Activated T-cell treated with anti-CD3 and anti-CD28 coated beads, Interleukin-2, amount 50 U/mL, for 72 hours (primary cell): ENCODE data around the gene KLHDC3. TPM values are rescaled to one million over a fixed set of nuclear protein-coding genes. Genes with fewer than 3 reads are reported as not detected.

Experiments
- ATAC-seq, 2 donors: fragments of 150-1000 bp; cut with Tn5 transposase; replicated peaks in 1 of 2; 2 replicates each; pipeline ENCODE4 v1.10.0; 2021; ENCODE audit warnings: moderate library complexity in 2 of 2, mild to moderate bottlenecking in 1 of 2
- DNase-seq, 2 donors: peaks; one replicate each; pipeline ENCODE4 v3.0.0; 2021 to 2022; ENCODE audit warnings: mixed read lengths in 1 of 2
- H3K27ac Mint-ChIP-seq: one replicate; pipeline ENCODE4 v1.8.0; 2022; ENCODE audit warnings: mild to moderate bottlenecking, moderate library complexity, mixed read lengths
- H3K27me3 Mint-ChIP-seq: one replicate; pipeline ENCODE4 v1.8.0; 2022; ENCODE audit warnings: low read depth, mixed read lengths
- H3K36me3 Mint-ChIP-seq, 2 donors: one replicate each; pipeline ENCODE4 v1.8.0; 2022; ENCODE audit warnings: mixed read lengths in 2 of 2, mild to moderate bottlenecking in 1 of 2; ENCODE audit not compliant: insufficient read depth in 2 of 2
- H3K4me1 Mint-ChIP-seq: one replicate; pipeline ENCODE4 v1.8.0; 2022; ENCODE audit warnings: low read depth, mixed read lengths
- H3K4me3 Mint-ChIP-seq, 2 donors: one replicate each; pipeline ENCODE4 v1.8.0; 2022; ENCODE audit warnings: mild to moderate bottlenecking in 2 of 2, mixed read lengths in 2 of 2, moderate library complexity in 2 of 2
- H3K9me3 Mint-ChIP-seq, 2 donors: one replicate each; pipeline ENCODE4 v1.8.0; 2022; ENCODE audit warnings: mixed read lengths in 2 of 2
- total RNA-seq, 2 donors: library from RNA; stranded (reverse); gene quantifications; one replicate each; pipeline ENCODE4 v1.2.3, GENCODE V29; 2022

Gene KLHDC3
- total RNA-seq, 2 donors from 2014 or later: 62.5 to 68.9 TPM

- no peaks in the 10 kb centered on the region for H3K9me3 Mint-ChIP-seq
- no peak overlapping the region for H3K27ac Mint-ChIP-seq
- no peak for DNase-seq
- H3K4me1 Mint-ChIP-seq: no peaks in the 10 kb centered on the region
- peaks cover 3 to 5% of the 10 kb centered on the region in 2 donors for H3K36me3 Mint-ChIP-seq
- no peaks in the 10 kb centered on the region for H3K27me3 Mint-ChIP-seq
- no peak for ATAC-seq
- H3K4me3 Mint-ChIP-seq: no peak overlapping the region
These were observed 12.2 kb upstream of the KLHDC3 start for GRCh38 chr6:43001843-43002242.

GRCh38 chr6:43005844-43006243 lies 8.2 kb upstream of the KLHDC3 start:
- H3K36me3 Mint-ChIP-seq: peaks cover 8 to 10% of the 10 kb centered on the region in 2 donors
- peaks cover 7% of the 10 kb centered on the region for H3K4me1 Mint-ChIP-seq
- no peak overlapping the region for H3K4me3 Mint-ChIP-seq

GRCh38 chr6:43006251-43006650 lies 7.8 kb upstream of the KLHDC3 start:
- peaks cover 11% of the 10 kb centered on the region for H3K4me1 Mint-ChIP-seq
- H3K27ac Mint-ChIP-seq: no peak overlapping the region
- DNase-seq: no peak
- no peak for ATAC-seq
- H3K9me3 Mint-ChIP-seq: no peaks in the 10 kb centered on the region
- H3K4me3 Mint-ChIP-seq: no peak overlapping the region
- H3K36me3 Mint-ChIP-seq: peaks cover 8 to 10% of the 10 kb centered on the region in 2 donors
- no peaks in the 10 kb centered on the region for H3K27me3 Mint-ChIP-seq

More at GRCh38 chr6:43005844-43006243, 8.2 kb upstream of the KLHDC3 start:
- Mint-ChIP-seq H3K9me3 (no peaks in the 10 kb centered on the region), H3K27ac (no peak overlapping the region), H3K27me3 (no peaks in the 10 kb centered on the region)
- DNase-seq: no peak
- peak in 1 of 2 donors; percentile 53 for ATAC-seq

- H3K27ac Mint-ChIP-seq: no peak overlapping the region
- H3K36me3 Mint-ChIP-seq: peaks cover 8 to 11% of the 10 kb centered on the region in 2 donors
These were observed 6.9 kb upstream of the KLHDC3 start for GRCh38 chr6:43007126-43007525.

GRCh38 chr6:43009124-43009523 lies 4.9 kb upstream of the KLHDC3 start:
- Mint-ChIP-seq H3K9me3 (no peaks in the 10 kb centered on the region), H3K4me3 (no peak overlapping the region), H3K27ac (peak overlapping the region; percentile 24), H3K36me3 (peaks cover 8 to 11% of the 10 kb centered on the region in 2 donors), H3K4me1 (peaks cover 37% of the 10 kb centered on the region), H3K27me3 (no peaks in the 10 kb centered on the region)
- ATAC-seq: no peak
- peak; percentile 34 to 37 for DNase-seq

More at GRCh38 chr6:43007126-43007525, 6.9 kb upstream of the KLHDC3 start:
- H3K4me3 Mint-ChIP-seq: no peak overlapping the region
- ATAC-seq (no peak), DNase-seq (no peak)
- no peaks in the 10 kb centered on the region for H3K9me3 Mint-ChIP-seq
- H3K4me1 Mint-ChIP-seq: peaks cover 20% of the 10 kb centered on the region
- no peaks in the 10 kb centered on the region for H3K27me3 Mint-ChIP-seq

- Mint-ChIP-seq H3K9me3 (no peaks in the 10 kb centered on the region), H3K4me1 (peaks cover 51% of the 10 kb centered on the region), H3K27me3 (no peaks in the 10 kb centered on the region), H3K27ac (peak overlapping the region; percentile 32), H3K4me3 (no peak overlapping the region), H3K36me3 (peaks cover 7 to 9% of the 10 kb centered on the region in 2 donors)
- no peak for DNase-seq
- no peak for ATAC-seq
These were observed 2.8 kb upstream of the KLHDC3 start for GRCh38 chr6:43011207-43011606.

- Mint-ChIP-seq H3K36me3 (peaks cover 7% of the 10 kb centered on the region in 2 donors), H3K9me3 (no peaks in the 10 kb centered on the region), H3K27ac (peak overlapping the region; percentile 70), H3K4me1 (peaks cover 58% of the 10 kb centered on the region), H3K27me3 (no peaks in the 10 kb centered on the region), H3K4me3 (peak overlapping the region; percentile 94 to 99)
- ATAC-seq: no peak
- DNase-seq: no peak
These were observed 1.7 kb upstream of the KLHDC3 start for GRCh38 chr6:43012364-43012763.

- Mint-ChIP-seq H3K4me1 (peaks cover 65% of the 10 kb centered on the region), H3K27ac (peak overlapping the region; percentile 70), H3K27me3 (no peaks in the 10 kb centered on the region), H3K9me3 (no peaks in the 10 kb centered on the region), H3K36me3 (peaks cover 9 to 16% of the 10 kb centered on the region in 2 donors), H3K4me3 (peak overlapping the region; percentile 94 to 99)
- ATAC-seq (peak in 1 of 2 donors; percentile 27), DNase-seq (no peak)
These were observed 779 bp upstream of the KLHDC3 start for GRCh38 chr6:43013097-43013842.

GRCh38 chr6:43014434-43014909 lies 423 bp downstream of the KLHDC3 start:
- H3K36me3 Mint-ChIP-seq: peaks cover 7 to 16% of the 10 kb centered on the region in 2 donors
- no peak for DNase-seq
- H3K9me3 Mint-ChIP-seq: no peaks in the 10 kb centered on the region
- no peak for ATAC-seq
- H3K27me3 Mint-ChIP-seq: no peaks in the 10 kb centered on the region
- H3K4me1 Mint-ChIP-seq: peaks cover 65% of the 10 kb centered on the region
- peak overlapping the region; percentile 94 to 99 for H3K4me3 Mint-ChIP-seq
- H3K27ac Mint-ChIP-seq: peak overlapping the region; percentile 70

GRCh38 chr6:43016176-43016942 lies 2.3 kb downstream of the KLHDC3 start:
- Mint-ChIP-seq H3K27ac (no peak overlapping the region), H3K27me3 (no peaks in the 10 kb centered on the region), H3K36me3 (peaks cover 6 to 17% of the 10 kb centered on the region in 2 donors), H3K4me3 (peak overlapping the region; percentile 44 to 67), H3K9me3 (no peaks in the 10 kb centered on the region), H3K4me1 (peaks cover 63% of the 10 kb centered on the region)
- ATAC-seq (no peak), DNase-seq (no peak)

- H3K27me3 Mint-ChIP-seq: no peaks in the 10 kb centered on the region
- no peak overlapping the region for H3K27ac Mint-ChIP-seq
- no peak overlapping the region for H3K4me3 Mint-ChIP-seq
- DNase-seq (no peak), ATAC-seq (no peak)
- H3K4me1 Mint-ChIP-seq: peaks cover 58% of the 10 kb centered on the region
- no peaks in the 10 kb centered on the region for H3K9me3 Mint-ChIP-seq
- peaks cover 4 to 17% of the 10 kb centered on the region in 2 donors for H3K36me3 Mint-ChIP-seq
These were observed 2.9 kb downstream of the KLHDC3 start for GRCh38 chr6:43016943-43017334.

GRCh38 chr6:43019152-43019551 lies 5.1 kb downstream of the KLHDC3 start:
- Mint-ChIP-seq H3K9me3 (no peaks in the 10 kb centered on the region), H3K4me1 (peaks cover 55% of the 10 kb centered on the region), H3K36me3 (peaks cover 5 to 19% of the 10 kb centered on the region in 2 donors), H3K4me3 (no peak overlapping the region), H3K27ac (no peak overlapping the region), H3K27me3 (no peaks in the 10 kb centered on the region)
- no peak for ATAC-seq
- no peak for DNase-seq

GRCh38 chr6:43020052-43020705 lies 6.1 kb downstream of the KLHDC3 start:
- DNase-seq: no peak
- peak overlapping the region; percentile 24 for H3K27ac Mint-ChIP-seq
- H3K36me3 Mint-ChIP-seq: peaks cover 12 to 25% of the 10 kb centered on the region in 2 donors
- H3K9me3 Mint-ChIP-seq: no peaks in the 10 kb centered on the region
- H3K27me3 Mint-ChIP-seq: no peaks in the 10 kb centered on the region
- peaks cover 55% of the 10 kb centered on the region for H3K4me1 Mint-ChIP-seq
- peak overlapping the region; percentile 18 to 37 for H3K4me3 Mint-ChIP-seq
- no peak for ATAC-seq
